HG03575 (cell line): ENCODE data around the gene SYTL1.

Experiments used
- ATAC-seq: cut with Tn5 transposase; IDR thresholded peaks from one replicate; pipeline ENCODE4 v1.9.1; 2021; ENCODE audit not compliant: unreplicated experiment, insufficient number of reproducible peaks, low FRiP score; ENCODE audit errors: extremely low read depth

Gene SYTL1

GRCh38 chr1:27341525-27342252 lies at the start of gene SYTL1:
Gene SYTL1 (plus strand): TSS chr1:27342022. CDS start chr1:27345335, 3,313 bp downstream.
- ATAC-seq = no peak

GRCh38 chr1:27292106-27292505 lies 49.7 kb upstream of the SYTL1 start:
- ATAC-seq = no peak

GRCh38 chr1:27293915-27294314 lies 47.9 kb upstream of the SYTL1 start:
- ATAC-seq = no peak

- ATAC-seq = no peak
Measured at GRCh38 chr1:27296773-27297291, 45.0 kb upstream of the SYTL1 start.

GRCh38 chr1:27297903-27298302 lies 43.9 kb upstream of the SYTL1 start:
- ATAC-seq = no peak

GRCh38 chr1:27298632-27299384 lies 43.0 kb upstream of the SYTL1 start:
- ATAC-seq = no peak

- ATAC-seq = no peak
Measured at GRCh38 chr1:27299385-27300271, 42.2 kb upstream of the SYTL1 start.

- no peak for ATAC-seq
Measured at GRCh38 chr1:27300341-27301051, 41.3 kb upstream of the SYTL1 start.

GRCh38 chr1:27301052-27301422 lies 40.8 kb upstream of the SYTL1 start:
- ATAC-seq = no peak

- ATAC-seq = no peak
Measured at GRCh38 chr1:27301582-27302199, 40.1 kb upstream of the SYTL1 start.

- ATAC-seq = no peak
Measured at GRCh38 chr1:27302612-27303011, 39.2 kb upstream of the SYTL1 start.

- no peak for ATAC-seq
Measured at GRCh38 chr1:27303509-27303908, 38.3 kb upstream of the SYTL1 start.

GRCh38 chr1:27306071-27306470 lies 35.8 kb upstream of the SYTL1 start:
- no peak for ATAC-seq

- no peak for ATAC-seq
Measured at GRCh38 chr1:27306892-27307761, 34.7 kb upstream of the SYTL1 start.

- no peak for ATAC-seq
Measured at GRCh38 chr1:27307874-27308598, 33.8 kb upstream of the SYTL1 start.

- no peak for ATAC-seq
Measured at GRCh38 chr1:27314169-27314568, 27.7 kb upstream of the SYTL1 start.

- no peak for ATAC-seq
Measured at GRCh38 chr1:27314737-27315136, 27.1 kb upstream of the SYTL1 start.
